ENCODE measurements around the gene MAGI1. TPM values are rescaled to one million over a fixed set of nuclear protein-coding genes. Genes with fewer than 3 reads are reported as not detected.

The MAGI1 gene
- total RNA-seq, 1 experiment from 2014 or later, result 38.6 TPM

DNA sequence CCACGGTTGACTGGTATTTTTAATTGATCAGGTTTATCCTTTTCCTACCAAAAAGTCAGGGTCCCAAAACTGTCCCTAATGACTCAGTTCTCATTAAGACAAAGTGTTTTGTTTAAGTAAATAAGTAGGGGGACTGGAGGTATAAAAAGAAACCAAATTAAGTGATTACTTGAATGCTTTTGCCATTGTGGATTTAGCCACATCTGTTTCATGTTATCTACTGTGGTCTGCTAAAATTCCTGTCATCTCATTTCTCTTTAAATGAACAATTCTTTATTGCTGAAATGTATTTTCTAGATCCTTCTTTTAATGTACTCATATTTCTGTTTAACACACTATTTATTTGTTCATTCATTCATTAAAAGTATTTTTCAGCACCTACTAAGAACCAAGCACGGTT lies 725.1 kb downstream of the MAGI1 start:
- no peak overlapping the region for H3K4me2 ChIP-seq (ENCODE audit: low read length)
- no peak overlapping the region for H3K4me3 ChIP-seq (replicated peaks in 1 of 2; ENCODE audit: low read depth in 1 of 2, low read length in 2 of 2)
- ChIA-PET POLR2A (no interaction called here), CTCF (no interaction called here), RAD21 (ENCODE audit: low non-redundant PET in 1 of 2, low total read pairs in 2 of 2, uncharacterized antibody in 2 of 2, unreplicated experiment in 2 of 2) (no interaction called here)
- H4K20me1 ChIP-seq (ENCODE audit: insufficient read depth), result no peaks in the 10 kb centered on the region
- no peaks in the 10 kb centered on the region for H3K36me3 ChIP-seq (ENCODE audit: control insufficient read depth in 1 of 2, insufficient read depth in 2 of 2, low read length in 2 of 2)
- H3K9ac ChIP-seq (ENCODE audit: low read length), result no peak overlapping the region
- H3K27ac ChIP-seq (ENCODE audit: low read depth, low read length), result no peak overlapping the region
- peaks cover 25% of the 10 kb centered on the region; the same call in 1 of the 2 replicates for H3K27me3 ChIP-seq (ENCODE audit: insufficient read depth, low read length)
- H3K9me3 ChIP-seq (ENCODE audit: control insufficient read depth in 1 of 2, insufficient read depth in 1 of 2, low read depth in 1 of 2, low read length in 2 of 2), result no peaks in the 10 kb centered on the region
- no peak overlapping the region for H2AFZ ChIP-seq (ENCODE audit: low read depth, low read length, poor library complexity, severe bottlenecking)
- H3K79me2 ChIP-seq (ENCODE audit: insufficient read depth, low read length), result no peaks in the 10 kb centered on the region
- H3K4me1 ChIP-seq (ENCODE audit: control insufficient read depth in 1 of 2, insufficient read depth in 2 of 2, low read length in 2 of 2), result no peaks in the 10 kb centered on the region
- H3K9me2 ChIP-seq (ENCODE audit: insufficient read depth), result no peaks in the 10 kb centered on the region; the same call in 1 of the 2 replicates
- DNase-seq (ENCODE audit: low read depth, low spot score) (no peak), ATAC-seq (no peak)
- BruUV-seq (replicated peaks), result no TSS peak
- intact Hi-C loops (cut with micrococcal nuclease), result no loop called here
- TF ChIP-seq YY1 (IDR thresholded peaks at IDR 0.05; ENCODE audit: extremely low read depth, insufficient replicate concordance, low read depth, low read length) (no peak), POLR2A (IDR thresholded peaks at IDR 0.05; ENCODE audit: borderline replicate concordance, extremely low read depth, insufficient read depth, insufficient read length) (no peak), EZH2phosphoT487 (IDR thresholded peaks at IDR 0.05; ENCODE audit: borderline replicate concordance) (no peak), ZFX (IDR thresholded peaks at IDR 0.05) (no peak)
- TF ChIP-seq, protein P1, sequence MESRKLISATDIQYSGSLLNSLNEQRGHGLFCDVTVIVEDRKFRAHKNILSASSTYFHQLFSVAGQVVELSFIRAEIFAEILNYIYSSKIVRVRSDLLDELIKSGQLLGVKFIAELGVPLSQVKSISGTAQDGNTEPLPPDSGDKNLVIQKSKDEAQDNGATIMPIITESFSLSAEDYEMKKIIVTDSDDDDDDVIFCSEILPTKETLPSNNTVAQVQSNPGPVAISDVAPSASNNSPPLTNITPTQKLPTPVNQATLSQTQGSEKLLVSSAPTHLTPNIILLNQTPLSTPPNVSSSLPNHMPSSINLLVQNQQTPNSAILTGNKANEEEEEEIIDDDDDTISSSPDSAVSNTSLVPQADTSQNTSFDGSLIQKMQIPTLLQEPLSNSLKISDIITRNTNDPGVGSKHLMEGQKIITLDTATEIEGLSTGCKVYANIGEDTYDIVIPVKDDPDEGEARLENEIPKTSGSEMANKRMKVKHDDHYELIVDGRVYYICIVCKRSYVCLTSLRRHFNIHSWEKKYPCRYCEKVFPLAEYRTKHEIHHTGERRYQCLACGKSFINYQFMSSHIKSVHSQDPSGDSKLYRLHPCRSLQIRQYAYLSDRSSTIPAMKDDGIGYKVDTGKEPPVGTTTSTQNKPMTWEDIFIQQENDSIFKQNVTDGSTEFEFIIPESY (IDR thresholded peaks at IDR 0.05; ENCODE audit: extremely low read depth, insufficient replicate concordance, low read length), result no peak
- TF ChIP-seq, protein P2, sequence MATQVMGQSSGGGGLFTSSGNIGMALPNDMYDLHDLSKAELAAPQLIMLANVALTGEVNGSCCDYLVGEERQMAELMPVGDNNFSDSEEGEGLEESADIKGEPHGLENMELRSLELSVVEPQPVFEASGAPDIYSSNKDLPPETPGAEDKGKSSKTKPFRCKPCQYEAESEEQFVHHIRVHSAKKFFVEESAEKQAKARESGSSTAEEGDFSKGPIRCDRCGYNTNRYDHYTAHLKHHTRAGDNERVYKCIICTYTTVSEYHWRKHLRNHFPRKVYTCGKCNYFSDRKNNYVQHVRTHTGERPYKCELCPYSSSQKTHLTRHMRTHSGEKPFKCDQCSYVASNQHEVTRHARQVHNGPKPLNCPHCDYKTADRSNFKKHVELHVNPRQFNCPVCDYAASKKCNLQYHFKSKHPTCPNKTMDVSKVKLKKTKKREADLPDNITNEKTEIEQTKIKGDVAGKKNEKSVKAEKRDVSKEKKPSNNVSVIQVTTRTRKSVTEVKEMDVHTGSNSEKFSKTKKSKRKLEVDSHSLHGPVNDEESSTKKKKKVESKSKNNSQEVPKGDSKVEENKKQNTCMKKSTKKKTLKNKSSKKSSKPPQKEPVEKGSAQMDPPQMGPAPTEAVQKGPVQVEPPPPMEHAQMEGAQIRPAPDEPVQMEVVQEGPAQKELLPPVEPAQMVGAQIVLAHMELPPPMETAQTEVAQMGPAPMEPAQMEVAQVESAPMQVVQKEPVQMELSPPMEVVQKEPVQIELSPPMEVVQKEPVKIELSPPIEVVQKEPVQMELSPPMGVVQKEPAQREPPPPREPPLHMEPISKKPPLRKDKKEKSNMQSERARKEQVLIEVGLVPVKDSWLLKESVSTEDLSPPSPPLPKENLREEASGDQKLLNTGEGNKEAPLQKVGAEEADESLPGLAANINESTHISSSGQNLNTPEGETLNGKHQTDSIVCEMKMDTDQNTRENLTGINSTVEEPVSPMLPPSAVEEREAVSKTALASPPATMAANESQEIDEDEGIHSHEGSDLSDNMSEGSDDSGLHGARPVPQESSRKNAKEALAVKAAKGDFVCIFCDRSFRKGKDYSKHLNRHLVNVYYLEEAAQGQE (IDR thresholded peaks at IDR 0.05; ENCODE audit: low read depth), result no peak
